BLaER1 treated with 17β-estradiol and CSF1 and Interleukin-3, amounts not matched to agents 10 nM and 100 nM (cell line): ENCODE data around the gene HMGXB4.

ENCODE experiments used
- H3K27ac ChIP-seq, 11 experiments: shearing (Covaris generic); formaldehyde crosslinking; 2 replicates each; pipeline ENCODE4 v1.8.1; 2022
- H3K27me3 ChIP-seq, 11 experiments: shearing (Covaris generic); formaldehyde crosslinking; 2 replicates each; pipeline ENCODE4 v1.8.1; 2022
- H3K36me3 ChIP-seq, 11 experiments: shearing (Covaris generic); formaldehyde crosslinking; 2 replicates each; pipeline ENCODE4 v1.8.1; 2022
- H3K4me1 ChIP-seq, 10 experiments: shearing (Covaris generic); formaldehyde crosslinking; 2 replicates each; pipeline ENCODE4 v1.8.1; 2022
- H3K4me2 ChIP-seq, 11 experiments: shearing (Covaris generic); formaldehyde crosslinking; 2 replicates each; pipeline ENCODE4 v1.8.1; 2022
- H3K4me3 ChIP-seq, 10 experiments: shearing (Covaris generic); formaldehyde crosslinking; 2 replicates each; pipeline ENCODE4 v1.8.1; 2022
- H3K9ac ChIP-seq, 11 experiments: shearing (Covaris generic); formaldehyde crosslinking; 2 replicates each; pipeline ENCODE4 v1.8.1; 2022
- H3K9me3 ChIP-seq, 11 experiments: shearing (Covaris generic); formaldehyde crosslinking; replicated peaks in 1 of 11; 2 replicates each; pipeline ENCODE4 v1.8.1; 2022
- H4K20me1 ChIP-seq, 11 experiments: shearing (Covaris generic); formaldehyde crosslinking; 2 replicates each; pipeline ENCODE4 v1.8.1; 2022
- Cebpa-rat ChIP-seq, 11 experiments: shearing (Covaris generic); IDR thresholded peaks; 2 replicates each; pipeline ENCODE4 v1.8.1; 2022

HMGXB4 gene

GRCh38 chr22:35343664-35344550, 86.6 kb downstream of the HMGXB4 start:
- peaks cover 0 to 11% (median 0%) of the 10 kb centered on the region in 11 experiments; a peak in 7 of 22 replicates for H3K9me3 ChIP-seq
- peaks cover 17 to 94% (median 44%) of the 10 kb centered on the region in 11 experiments; a peak in 21 of 22 replicates for H3K36me3 ChIP-seq
- no peak overlapping the region for H3K4me3 ChIP-seq
- H3K4me2 ChIP-seq: peak overlapping the region in 6 of 11 experiments; percentile 5 to 35 (median 19); a peak in 5 of 22 replicates
- H4K20me1 ChIP-seq: peaks cover 0 to 55% (median 0%) of the 10 kb centered on the region in 11 experiments; a peak in 5 of 22 replicates
- H3K27me3 ChIP-seq: no peaks in the 10 kb centered on the region
- H3K27ac ChIP-seq: no peak overlapping the region
- H3K9ac ChIP-seq: peak overlapping the region in 1 of 11 experiments; percentile 7; a peak in 1 of 22 replicates
- TF ChIP-seq Cebpa-rat (IDR thresholded peaks at IDR 0.05): no peak
- H3K4me1 ChIP-seq: peaks cover 11 to 36% (median 29%) of the 10 kb centered on the region in 10 experiments

GRCh38 chr22:35344956-35345690, 87.8 kb downstream of the HMGXB4 start:
- peaks cover 0 to 55% (median 0%) of the 10 kb centered on the region in 11 experiments; a peak in 5 of 22 replicates for H4K20me1 ChIP-seq
- H3K9me3 ChIP-seq: peaks cover 0 to 11% (median 0%) of the 10 kb centered on the region in 11 experiments; a peak in 7 of 22 replicates
- no peak for TF ChIP-seq Cebpa-rat (IDR thresholded peaks at IDR 0.05)
- no peak overlapping the region for H3K4me3 ChIP-seq
- peaks cover 24 to 48% (median 41%) of the 10 kb centered on the region in 10 experiments for H3K4me1 ChIP-seq
- H3K27me3 ChIP-seq: no peaks in the 10 kb centered on the region
- peaks cover 17 to 82% (median 39%) of the 10 kb centered on the region in 11 experiments; a peak in 21 of 22 replicates for H3K36me3 ChIP-seq
- H3K27ac ChIP-seq: no peak overlapping the region
- 0 out of 22 replicates have a peak overlapping the region, but pooled peaks of 1 of the 11 experiments have one; percentile 24 for H3K9ac ChIP-seq
- H3K4me2 ChIP-seq: peak overlapping the region in 6 of 11 experiments; percentile 5 to 35 (median 19); a peak in 9 of 22 replicates
